ENCODE measurements around the gene FXYD6.

FXYD6 gene

DNA sequence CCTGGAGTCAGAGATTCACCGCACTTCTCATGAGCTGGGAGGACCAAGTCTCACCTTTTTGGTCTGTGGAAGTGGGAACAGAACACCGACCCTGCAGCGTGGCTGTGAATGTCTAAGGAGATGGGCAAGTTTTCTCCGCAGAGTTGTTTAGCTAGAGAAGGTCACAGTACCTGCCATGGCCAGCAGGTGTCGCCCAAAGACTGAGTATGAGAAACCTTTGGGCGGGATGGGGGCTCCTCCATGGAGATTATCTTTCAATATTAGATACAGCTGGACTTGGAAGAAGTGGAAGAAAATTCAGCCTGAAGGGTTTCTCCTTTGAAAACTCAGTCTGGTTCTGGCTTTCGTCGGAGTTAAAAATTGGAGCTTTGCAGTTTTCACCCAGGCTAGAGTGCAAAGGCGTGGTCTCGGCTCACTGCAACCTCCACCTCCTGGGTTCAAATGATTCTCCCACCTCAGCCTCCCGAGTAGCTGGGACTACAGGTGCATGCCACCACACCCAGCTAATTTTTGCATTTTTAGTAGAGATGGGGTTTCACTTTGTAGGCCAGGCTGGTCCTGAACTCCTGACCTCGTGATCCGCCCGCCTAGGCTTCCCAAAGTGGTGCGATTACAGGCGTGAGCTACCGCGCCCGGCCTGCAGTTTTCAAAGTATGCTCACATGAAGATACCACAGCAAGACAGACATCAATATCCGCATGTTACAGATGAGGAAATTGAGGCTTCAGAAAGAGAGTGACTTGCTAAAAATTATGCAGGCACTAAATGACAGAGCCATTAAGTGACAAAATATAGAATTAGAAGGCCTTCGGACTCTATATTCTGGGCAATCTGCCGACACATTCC lies 68.8 kb downstream of the FXYD6 start:
- peak; percentile 58 for DNase-seq (ENCODE audit: low spot score)
- no peak overlapping the region for H3K27ac ChIP-seq
- TF ChIP-seq, protein P1, sequence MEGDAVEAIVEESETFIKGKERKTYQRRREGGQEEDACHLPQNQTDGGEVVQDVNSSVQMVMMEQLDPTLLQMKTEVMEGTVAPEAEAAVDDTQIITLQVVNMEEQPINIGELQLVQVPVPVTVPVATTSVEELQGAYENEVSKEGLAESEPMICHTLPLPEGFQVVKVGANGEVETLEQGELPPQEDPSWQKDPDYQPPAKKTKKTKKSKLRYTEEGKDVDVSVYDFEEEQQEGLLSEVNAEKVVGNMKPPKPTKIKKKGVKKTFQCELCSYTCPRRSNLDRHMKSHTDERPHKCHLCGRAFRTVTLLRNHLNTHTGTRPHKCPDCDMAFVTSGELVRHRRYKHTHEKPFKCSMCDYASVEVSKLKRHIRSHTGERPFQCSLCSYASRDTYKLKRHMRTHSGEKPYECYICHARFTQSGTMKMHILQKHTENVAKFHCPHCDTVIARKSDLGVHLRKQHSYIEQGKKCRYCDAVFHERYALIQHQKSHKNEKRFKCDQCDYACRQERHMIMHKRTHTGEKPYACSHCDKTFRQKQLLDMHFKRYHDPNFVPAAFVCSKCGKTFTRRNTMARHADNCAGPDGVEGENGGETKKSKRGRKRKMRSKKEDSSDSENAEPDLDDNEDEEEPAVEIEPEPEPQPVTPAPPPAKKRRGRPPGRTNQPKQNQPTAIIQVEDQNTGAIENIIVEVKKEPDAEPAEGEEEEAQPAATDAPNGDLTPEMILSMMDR (conservative IDR thresholded peaks at IDR 0.05; ENCODE audit: low read depth) = peak; percentile 76
- POLR2A ChIA-PET (ENCODE audit: low non-redundant PET) = no interaction called here
- CTCF ChIA-PET = interaction anchor here (0.5 to 3.7 kb wide), 15 partner anchors 9 to 1510 kb away, joined by 3 to 56 read pairs (median 4); no protein-coding TSS in a partner anchor

DNA sequence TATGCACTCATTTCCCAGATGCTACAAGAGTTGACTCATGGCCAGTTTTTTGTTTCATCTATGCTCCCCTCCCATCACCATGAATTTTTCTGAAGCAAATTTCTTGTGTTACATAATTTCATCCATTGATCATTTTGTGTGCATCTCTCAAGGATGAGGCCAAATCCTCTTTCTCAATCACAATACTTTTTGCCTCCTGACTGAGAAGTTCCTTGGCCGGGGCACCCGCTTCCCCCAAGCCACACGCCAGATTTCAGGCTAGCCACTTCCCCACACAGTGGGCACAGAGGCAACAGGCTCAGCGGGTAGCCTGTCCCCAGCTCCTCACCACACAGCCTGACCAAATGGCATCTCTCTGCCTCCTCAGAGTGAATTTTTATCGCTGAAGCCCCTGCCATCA lies 69.6 kb downstream of the FXYD6 start:
- DNase-seq (ENCODE audit: low spot score) = no peak
- TF ChIP-seq, protein P1 (conservative IDR thresholded peaks at IDR 0.05; ENCODE audit: low read depth) = no peak
- POLR2A ChIA-PET (ENCODE audit: low non-redundant PET) = no interaction called here
- CTCF ChIA-PET = interaction anchor here (0.5 to 3.7 kb wide), 14 partner anchors 9 to 380 kb away, joined by 3 to 56 read pairs (median 4); no protein-coding TSS in a partner anchor
- H3K27ac ChIP-seq = no peak overlapping the region

DNA sequence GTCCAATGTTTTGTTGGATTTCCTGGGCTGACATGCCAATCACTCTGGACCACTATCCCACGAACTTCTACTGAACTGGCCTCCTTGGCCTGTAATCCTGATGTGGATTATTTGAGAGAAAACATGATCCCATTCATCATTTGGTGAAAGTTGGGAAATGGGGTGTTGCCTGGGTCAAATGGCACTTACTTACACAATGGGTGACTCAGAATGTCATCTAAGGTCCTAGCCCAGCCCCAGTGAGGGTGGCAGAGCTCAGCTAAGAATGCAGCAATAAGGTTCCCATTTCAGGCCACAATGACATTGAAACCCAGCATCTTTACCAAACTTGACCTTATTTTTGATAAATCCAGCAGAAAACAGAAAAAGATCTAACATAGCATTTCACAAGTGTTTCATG lies 71.4 kb downstream of the FXYD6 start:
- CTCF ChIA-PET = interaction anchor here (0.5 to 1.8 kb wide), 3 partner anchors 12 to 513 kb away, joined by 3 to 7 read pairs (median 5); no protein-coding TSS in a partner anchor
- POLR2A ChIA-PET (ENCODE audit: low non-redundant PET) = no interaction called here
- TF ChIP-seq, protein P1 (conservative IDR thresholded peaks at IDR 0.05; ENCODE audit: low read depth) = no peak
- H3K27ac ChIP-seq = no peak overlapping the region
- no peak for DNase-seq (ENCODE audit: low spot score)

DNA sequence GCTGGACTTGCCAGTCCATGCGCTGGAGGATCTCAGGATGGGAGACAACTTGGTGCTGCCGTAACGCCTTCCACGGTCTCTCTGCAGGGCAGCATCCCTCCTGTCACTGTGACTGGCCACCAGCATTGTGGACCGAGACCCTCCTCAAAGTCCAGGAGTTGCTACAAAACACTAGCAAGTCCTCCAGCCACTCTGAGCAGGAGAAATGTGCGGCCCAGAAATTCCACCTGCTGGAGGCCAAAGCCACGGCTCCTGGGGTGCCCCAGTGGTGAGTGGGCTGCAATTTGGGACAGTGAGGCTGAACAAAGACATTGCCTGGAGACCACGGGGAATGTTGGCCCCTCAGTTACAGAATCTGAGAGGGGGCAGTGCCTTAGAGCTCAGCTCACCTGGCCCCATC lies 72.6 kb downstream of the FXYD6 start:
- DNase-seq (ENCODE audit: low spot score) = no peak
- no peak overlapping the region for H3K27ac ChIP-seq
- POLR2A ChIA-PET (ENCODE audit: low non-redundant PET) = no interaction called here
- TF ChIP-seq, protein P1 (conservative IDR thresholded peaks at IDR 0.05; ENCODE audit: low read depth) = no peak
- CTCF ChIA-PET = interaction anchor here (0.7 to 1.8 kb wide), 3 partner anchors 14 to 377 kb away, joined by 3 to 7 read pairs (median 5); no protein-coding TSS in a partner anchor

DNA sequence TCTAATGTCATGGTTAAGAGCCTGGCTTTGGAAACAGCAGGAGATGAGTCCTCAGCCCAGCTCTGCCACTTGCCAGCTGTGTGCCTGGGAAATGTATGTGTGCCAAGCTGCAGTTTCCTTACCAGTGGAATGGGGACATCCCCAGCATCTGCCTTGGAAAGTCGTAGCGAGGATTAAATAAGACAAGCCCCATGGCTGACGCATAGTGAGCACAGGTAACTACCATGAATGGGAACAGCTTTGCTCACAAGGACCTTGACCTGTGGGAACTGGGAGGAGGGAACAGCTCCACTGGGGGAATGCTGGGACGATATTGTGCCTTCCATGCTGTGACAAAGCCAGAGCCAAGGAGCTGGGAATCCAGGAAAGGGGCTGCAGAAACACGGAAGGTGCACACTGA lies 76.8 kb downstream of the FXYD6 start:
- no peak for DNase-seq (ENCODE audit: low spot score)
- H3K27ac ChIP-seq = no peak overlapping the region
- CTCF ChIA-PET = interaction anchor here (0.6 to 1.4 kb wide), 2 partner anchors 19 to 373 kb away, joined by 3 to 4 read pairs; no protein-coding TSS in a partner anchor
- POLR2A ChIA-PET (ENCODE audit: low non-redundant PET) = no interaction called here
- TF ChIP-seq, protein P1 (conservative IDR thresholded peaks at IDR 0.05; ENCODE audit: low read depth) = no peak

DNA sequence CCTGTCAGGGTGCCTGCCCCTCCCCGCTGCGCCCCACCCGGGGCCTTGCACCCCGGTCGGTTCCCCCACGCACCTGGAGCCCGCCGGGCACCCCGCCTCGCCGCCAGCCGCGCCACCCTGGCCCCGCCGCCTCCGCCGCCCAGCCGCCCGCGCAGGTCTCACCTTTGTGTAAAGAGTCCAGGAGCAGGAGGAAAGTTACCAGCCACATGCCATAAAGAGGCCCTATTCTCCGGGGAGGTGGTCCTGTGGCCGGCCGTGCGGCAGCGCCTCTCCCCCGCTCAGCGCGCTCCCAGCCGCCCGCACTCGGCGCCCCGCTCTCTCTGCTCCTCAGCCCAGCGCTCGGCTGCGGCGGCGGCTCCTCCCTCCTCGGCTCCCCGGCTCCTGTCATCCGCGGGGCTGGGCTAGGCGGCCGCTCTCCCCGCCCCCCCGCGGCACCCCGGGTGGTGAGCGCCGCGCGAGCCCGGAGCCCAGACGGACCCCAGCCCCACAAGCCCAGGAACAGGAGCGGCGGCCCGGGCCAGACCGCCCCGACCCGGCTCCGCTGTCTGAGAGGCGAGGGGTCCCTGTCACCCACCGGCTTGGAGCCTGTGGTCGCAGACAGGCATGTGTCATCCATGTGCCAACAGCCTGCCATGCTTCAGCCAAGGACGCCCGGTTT lies 79.5 kb downstream of the FXYD6 start, which contains the start of gene DSCAML1:
TSS of gene DSCAML1 (minus strand) at position 345 of the 658 bp plus-strand sequence. CDS start at position 208, 137 bp downstream.
- POLR2A ChIA-PET (ENCODE audit: low non-redundant PET) = no interaction called here
- CTCF ChIA-PET = interaction anchor here (1.0 kb wide), 1 partner anchor 11 kb away, joined by 5 read pairs; no protein-coding TSS in a partner anchor
- no peak for DNase-seq (ENCODE audit: low spot score)
- no peak within 1 kb of the TSS for H3K27ac ChIP-seq
- TF ChIP-seq, protein P1 (conservative IDR thresholded peaks at IDR 0.05; ENCODE audit: low read depth) = no peak

All from RWPE1 (cell line).